ENCODE measurements around the gene GTPBP2. TPM values are rescaled to one million over a fixed set of nuclear protein-coding genes. Genes with fewer than 3 reads are reported as not detected.

GTPBP2 gene
- total and polyA plus RNA-seq, 2 of the 8 experiments (the other 6 are each of a cell fraction or from before 2014, with no cell fraction given), result 58.3 to 86.1 TPM

- H3K27ac ChIP-seq (ENCODE audit: low read depth, low read length), result no peak overlapping the region
- WGBS, 2 experiments (ENCODE audit: extremely low coverage in 1 of 2, insufficient coverage in 1 of 2, insufficient read length in 1 of 2, insufficient replicate concordance in 2 of 2, low coverage in 1 of 2, low lambda C conversion rate in 2 of 2, missing lambda C conversion rate in 1 of 2), result 87% methylated on average over 2 of the region's 2 CpGs; no CpG with 5 or more reads in 1 of the 2 experiments
- no peak overlapping the region for H3K23ac ChIP-seq (ENCODE audit: insufficient read length)
- no peak overlapping the region for H2BK12ac ChIP-seq (ENCODE audit: low read depth, low read length)
- H4K5ac ChIP-seq (ENCODE audit: insufficient read length, low read depth, low read length), result no peak overlapping the region
- no peak overlapping the region for H2BK20ac ChIP-seq (ENCODE audit: low read length)
- FAIRE-seq (no peak), DNase-seq (ENCODE audit: low read depth in 1 of 2, low spot score in 2 of 2) (no peak)
- H3K4me3 ChIP-seq (ENCODE audit: extremely low read depth in 1 of 4, insufficient read depth in 2 of 4, low read depth in 3 of 4, low read length in 4 of 4), result no peak overlapping the region
- no peaks in the 10 kb centered on the region for H3K79me2 ChIP-seq (ENCODE audit: control insufficient read depth in 1 of 2, insufficient read depth in 2 of 2, low read length in 2 of 2)
- H4K20me1 ChIP-seq (replicated peaks in 1 of 2; ENCODE audit: control insufficient read depth in 1 of 2, insufficient read depth in 2 of 2, low read length in 2 of 2), result no peaks in the 10 kb centered on the region
- no peaks in the 10 kb centered on the region for H3K27me3 ChIP-seq (replicated peaks in 1 of 4; ENCODE audit: control insufficient read depth in 3 of 4, extremely low read depth in 1 of 4, insufficient read depth in 3 of 4, low read length in 3 of 4)
- no peak overlapping the region for H3K18ac ChIP-seq (ENCODE audit: extremely low read depth, low read length)
- no peak overlapping the region for H3K9ac ChIP-seq (replicated peaks in 1 of 4; ENCODE audit: extremely low read depth in 1 of 4, low read depth in 3 of 4, low read length in 3 of 4)
- H3K14ac ChIP-seq (ENCODE audit: insufficient read length), result no peak overlapping the region
- no peak overlapping the region for H4K8ac ChIP-seq (ENCODE audit: extremely low read depth, insufficient read depth, low read length)
- no peak overlapping the region for H2BK5ac ChIP-seq (ENCODE audit: low read depth, low read length)
- ChIA-PET POLR2A (ENCODE audit: partially characterized antibody) (interaction anchor here (0.6 to 2.2 kb wide), 3 partner anchors 8 to 24 kb away, joined by 3 to 9 read pairs (median 3); no protein-coding TSS in a partner anchor), CTCF (ENCODE audit: partially characterized antibody) (interaction anchor here (0.8 to 1.8 kb wide), 2 partner anchors 10 to 478 kb away, joined by 4 to 5 read pairs; no protein-coding TSS in a partner anchor)
- H2BK15ac ChIP-seq (ENCODE audit: low read length), result no peak overlapping the region
- H3K4ac ChIP-seq (replicated peaks; ENCODE audit: insufficient read length, low read depth, low read length), result no peak overlapping the region
- no peak overlapping the region for H2AK5ac ChIP-seq (ENCODE audit: low read depth, low read length)
- H3K56ac ChIP-seq (replicated peaks; ENCODE audit: insufficient read length, low read depth, low read length), result no peak overlapping the region
- no peaks in the 10 kb centered on the region for H3K4me1 ChIP-seq (replicated peaks in 1 of 4; ENCODE audit: control insufficient read depth in 3 of 4, insufficient read depth in 4 of 4, low read length in 3 of 4)
- no peak overlapping the region for H3K4me2 ChIP-seq (ENCODE audit: insufficient read depth in 1 of 2, low read depth in 2 of 2, low read length in 2 of 2)
- no peak overlapping the region for H4K91ac ChIP-seq (replicated peaks; ENCODE audit: insufficient read length, low read length)
- H3K9me3 ChIP-seq (ENCODE audit: insufficient read depth in 2 of 2, low read depth in 1 of 2, low read length in 1 of 2), result no peaks in the 10 kb centered on the region
- peaks cover 2 to 13% (median 6%) of the 10 kb centered on the region in 4 experiments; a peak in 5 of 8 replicates for H3K36me3 ChIP-seq (ENCODE audit: control insufficient read depth in 2 of 4, insufficient read depth in 4 of 4, low read length in 3 of 4)
- no peak overlapping the region for H2BK120ac ChIP-seq (replicated peaks; ENCODE audit: low read depth, low read length)
- H3K79me1 ChIP-seq (ENCODE audit: low read depth, low read length), result no peaks in the 10 kb centered on the region
- no peak overlapping the region for H2AFZ ChIP-seq (ENCODE audit: low read length)
- no peak for TF ChIP-seq POLR2A (IDR thresholded peaks at IDR 0.05; ENCODE audit: control extremely low read depth in 1 of 2, low read depth in 2 of 2, low read length in 2 of 2)
- no peak for TF ChIP-seq RNF2 (IDR thresholded peaks at IDR 0.05; ENCODE audit: borderline replicate concordance, low read depth, low read length, missing control alignments, poor library complexity, severe bottlenecking)
- no peak for TF ChIP-seq RXRA (IDR thresholded peaks at IDR 0.05; ENCODE audit: insufficient read depth, low read depth, low read length)
- TF ChIP-seq MAX (IDR thresholded peaks at IDR 0.05), result no peak
- no peak for TF ChIP-seq TAF1 (IDR thresholded peaks at IDR 0.05; ENCODE audit: low read depth, low read length)
- no peak for TF ChIP-seq SRF (IDR thresholded peaks at IDR 0.05; ENCODE audit: low read depth, low read length)
- TF ChIP-seq RBBP5 (IDR thresholded peaks at IDR 0.05; ENCODE audit: borderline replicate concordance, low read depth, low read length), result no peak
- no peak for TF ChIP-seq TCF12 (IDR thresholded peaks at IDR 0.05; ENCODE audit: low read depth, low read length)
- TF ChIP-seq BRCA1 (IDR thresholded peaks at IDR 0.05; ENCODE audit: low read depth, low read length), result no peak
- no peak for TF ChIP-seq TEAD4 (IDR thresholded peaks at IDR 0.05; ENCODE audit: low read depth, low read length)
- no peak for TF ChIP-seq POLR2AphosphoS5 (IDR thresholded peaks at IDR 0.05; ENCODE audit: low read depth, low read length)
- TF ChIP-seq USF2 (IDR thresholded peaks at IDR 0.05; ENCODE audit: low read length), result no peak
- no peaks in the 10 kb centered on the region for H3K23me2 ChIP-seq (ENCODE audit: low read depth, low read length)
Measured at GRCh38 chr6:43600595-43600994, 28.5 kb downstream of the GTPBP2 start.
